GM19193 (cell line): ENCODE data around the gene OR10P1.

Experiments
- POLR2A ChIP-seq: IDR thresholded peaks from 4 replicates; pipeline ENCODE4 v1.6.1; 2011; ENCODE audit not compliant: insufficient read depth, insufficient read length; ENCODE audit errors: extremely low read depth

The OR10P1 gene

DNA sequence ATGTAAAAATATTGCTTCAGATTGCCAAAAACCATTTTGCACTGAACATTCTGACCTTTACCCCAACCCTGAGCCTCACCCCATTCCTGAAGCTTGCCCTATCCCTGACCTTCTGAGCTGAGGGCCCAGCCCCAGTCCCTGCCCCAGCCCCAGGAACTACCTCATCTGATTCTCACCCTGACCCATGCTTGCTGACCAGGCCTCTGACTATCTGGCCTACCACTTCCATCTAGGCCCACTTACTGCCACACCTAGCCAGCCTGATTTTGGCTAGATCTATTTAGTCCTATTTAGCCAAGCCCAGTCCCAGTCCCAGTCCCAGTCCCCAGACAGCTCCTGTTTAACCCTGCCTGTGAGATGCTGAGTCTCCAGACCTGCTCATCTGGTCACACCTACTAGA lies 33.6 kb downstream of the OR10P1 start:
- TF ChIP-seq POLR2A = no peak

GRCh38 chr12:55671746-55672145 lies 35.1 kb downstream of the OR10P1 start:
- no peak for TF ChIP-seq POLR2A

DNA sequence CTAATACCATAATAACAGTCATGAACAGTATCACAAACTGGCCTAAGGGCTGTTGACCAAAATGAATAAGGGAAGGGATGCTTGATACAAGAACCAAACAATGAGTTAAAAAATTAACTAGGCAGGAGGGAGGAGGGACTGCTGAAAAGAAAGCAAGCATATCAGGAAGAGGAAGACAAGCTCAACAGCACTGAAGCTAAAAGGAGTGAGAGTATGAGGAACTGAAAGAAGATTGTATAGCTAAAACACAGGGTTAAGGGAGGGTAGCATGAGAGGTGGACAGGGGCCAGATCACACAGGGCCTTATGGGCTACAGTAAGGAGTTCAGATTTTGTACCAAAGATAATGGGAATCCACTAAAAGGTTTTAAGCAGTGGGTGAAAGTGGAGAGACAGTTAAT lies 36.9 kb downstream of the OR10P1 start:
- no peak for TF ChIP-seq POLR2A

- no peak for TF ChIP-seq POLR2A
These were observed 39.0 kb downstream of the OR10P1 start for GRCh38 chr12:55675666-55676065.

DNA sequence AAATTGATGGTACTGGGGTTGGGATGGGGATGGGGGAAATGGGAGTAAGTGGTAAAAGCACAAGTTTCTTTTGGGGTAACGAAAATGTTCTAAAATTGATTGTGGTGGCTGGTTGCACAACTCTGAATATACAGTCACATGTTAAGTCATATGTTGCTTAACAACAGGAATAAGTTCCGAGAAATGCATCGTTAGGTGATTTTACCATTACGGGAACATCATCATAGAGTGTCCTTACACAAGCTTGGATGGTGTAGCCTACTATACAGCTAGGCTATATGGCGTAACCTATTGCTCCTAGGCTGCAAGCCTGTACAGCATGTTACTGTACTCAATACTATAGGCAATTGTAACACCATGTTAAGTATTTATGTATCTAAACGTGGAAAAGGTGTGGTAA lies 40.0 kb downstream of the OR10P1 start:
- TF ChIP-seq POLR2A = no peak

GRCh38 chr12:55679691-55680090 lies 43.0 kb downstream of the OR10P1 start:
- TF ChIP-seq POLR2A = no peak

DNA sequence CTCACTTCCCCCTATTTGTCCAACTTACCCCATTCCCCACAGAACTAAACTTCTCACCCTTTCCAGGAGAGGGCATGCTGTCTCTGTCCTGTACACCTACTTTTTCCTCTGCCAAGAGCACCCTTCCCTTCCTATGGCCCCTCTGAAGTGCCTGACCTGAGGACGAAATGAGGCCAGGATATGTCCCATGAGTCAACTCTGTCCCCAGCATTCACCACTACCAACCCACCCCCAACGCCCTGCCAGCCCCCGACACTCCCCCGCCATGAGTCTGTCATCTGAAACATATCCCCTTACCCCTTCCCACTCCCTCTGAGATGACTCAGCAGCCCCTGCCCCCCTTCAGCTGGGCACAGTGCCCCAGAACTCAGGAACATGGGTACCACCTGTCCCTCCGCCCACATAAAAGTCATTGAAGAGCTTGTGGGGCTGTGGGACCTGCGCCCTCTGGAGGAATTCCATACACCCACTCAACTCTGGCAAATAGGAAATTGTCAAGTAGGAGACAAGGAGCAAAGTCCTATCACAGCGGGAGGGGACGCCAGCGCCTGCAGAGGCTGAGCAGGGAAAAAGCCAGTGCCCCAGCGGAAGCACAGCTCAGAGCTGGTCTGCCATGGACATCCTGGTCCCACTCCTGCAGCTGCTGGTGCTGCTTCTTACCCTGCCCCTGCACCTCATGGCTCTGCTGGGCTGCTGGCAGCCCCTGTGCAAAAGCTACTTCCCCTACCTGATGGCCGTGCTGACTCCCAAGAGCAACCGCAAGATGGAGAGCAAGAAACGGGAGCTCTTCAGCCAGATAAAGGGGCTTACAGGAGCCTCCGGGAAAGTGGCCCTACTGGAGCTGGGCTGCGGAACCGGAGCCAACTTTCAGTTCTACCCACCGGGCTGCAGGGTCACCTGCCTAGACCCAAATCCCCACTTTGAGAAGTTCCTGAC lies 44.7 kb downstream of the OR10P1 start:
- no peak for TF ChIP-seq POLR2A

DNA sequence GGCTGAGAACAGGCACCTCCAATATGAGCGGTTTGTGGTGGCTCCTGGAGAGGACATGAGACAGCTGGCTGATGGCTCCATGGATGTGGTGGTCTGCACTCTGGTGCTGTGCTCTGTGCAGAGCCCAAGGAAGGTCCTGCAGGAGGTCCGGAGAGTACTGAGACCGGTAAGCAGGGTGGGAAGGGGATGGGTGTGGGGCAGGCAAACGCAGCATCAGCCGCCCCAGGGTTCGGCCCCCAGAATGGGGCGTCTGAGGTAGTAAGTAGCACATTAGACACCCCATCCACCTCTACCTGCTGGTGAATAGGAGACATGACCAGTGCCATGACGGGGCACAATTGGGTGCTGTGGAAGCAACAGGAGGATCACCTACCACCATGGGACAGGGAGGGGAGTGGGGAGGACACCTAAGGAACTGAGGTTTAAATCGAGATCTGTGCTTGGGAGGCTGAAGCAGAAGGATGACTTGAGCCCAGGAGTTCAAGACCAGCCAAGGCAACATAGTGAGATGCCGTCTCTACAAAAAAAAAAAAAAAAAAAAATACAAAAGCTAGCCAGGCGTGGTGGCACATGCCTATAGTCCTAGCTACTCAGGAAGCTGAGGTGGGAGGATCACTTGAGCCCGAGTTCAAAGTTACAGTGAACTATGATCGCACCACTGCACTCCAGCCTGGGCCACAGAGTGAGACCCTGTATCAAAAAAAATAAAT lies 45.5 kb downstream of the OR10P1 start:
- no peak for TF ChIP-seq POLR2A

DNA sequence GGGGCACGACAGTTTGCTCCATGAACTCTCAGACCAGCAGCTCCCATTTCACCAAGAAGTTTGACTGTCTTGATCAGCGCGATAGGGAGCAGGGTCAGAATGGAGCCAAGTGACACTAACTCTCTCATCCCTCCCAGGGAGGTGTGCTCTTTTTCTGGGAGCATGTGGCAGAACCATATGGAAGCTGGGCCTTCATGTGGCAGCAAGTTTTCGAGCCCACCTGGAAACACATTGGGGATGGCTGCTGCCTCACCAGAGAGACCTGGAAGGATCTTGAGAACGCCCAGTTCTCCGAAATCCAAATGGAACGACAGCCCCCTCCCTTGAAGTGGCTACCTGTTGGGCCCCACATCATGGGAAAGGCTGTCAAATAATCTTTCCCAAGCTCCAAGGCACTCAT lies 47.0 kb downstream of the OR10P1 start:
- TF ChIP-seq POLR2A = no peak

DNA sequence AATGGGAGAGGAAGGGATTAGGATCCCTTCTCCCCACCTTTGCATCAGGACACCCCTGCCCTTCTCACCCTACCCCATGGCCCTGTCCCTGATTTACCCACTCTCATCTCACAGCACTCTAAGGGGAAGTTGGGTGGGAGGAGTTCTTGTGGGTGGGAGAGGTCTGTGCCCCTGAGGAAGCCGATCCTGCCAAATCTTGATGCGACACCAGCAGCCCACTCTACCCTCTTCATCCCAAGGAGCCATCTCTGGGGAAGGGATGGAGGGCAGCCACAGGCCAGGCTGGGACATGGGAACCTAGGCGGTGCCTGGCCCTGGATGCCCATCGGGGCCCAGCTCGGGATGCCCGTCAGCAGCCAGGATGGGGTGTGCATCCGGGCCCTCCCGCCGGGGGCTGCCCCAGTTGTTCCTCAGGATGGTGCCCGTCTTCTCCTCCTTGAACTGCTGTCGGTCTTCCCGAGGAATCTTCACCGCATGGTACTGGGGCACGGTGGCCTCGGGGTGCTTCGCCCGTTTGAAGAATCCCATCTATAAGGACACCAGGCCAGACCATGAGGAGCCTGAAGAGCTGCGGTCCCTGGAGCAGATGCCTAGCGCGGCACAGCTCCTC lies 48.2 kb downstream of the OR10P1 start:
- no peak for TF ChIP-seq POLR2A

DNA sequence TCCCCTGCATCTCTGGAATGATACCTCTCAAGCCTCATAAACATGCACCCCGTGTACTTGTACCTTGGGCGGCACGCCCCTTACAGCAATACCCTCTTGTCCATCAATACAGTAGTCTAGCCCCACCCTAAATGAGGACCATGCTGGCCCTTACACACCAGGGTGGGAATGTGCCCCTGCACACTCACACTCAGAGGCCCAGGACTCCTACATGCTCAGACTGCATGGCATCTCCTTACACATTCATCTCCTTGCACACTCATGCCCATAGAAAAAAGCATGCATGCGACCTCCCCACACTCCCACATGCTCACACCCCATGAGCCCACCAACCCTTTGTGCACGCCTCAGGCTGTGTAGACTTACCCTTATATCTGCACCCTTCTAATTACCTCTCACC lies 49.0 kb downstream of the OR10P1 start:
- no peak for TF ChIP-seq POLR2A

GRCh38 chr12:55686366-55687010 lies 49.8 kb downstream of the OR10P1 start:
- TF ChIP-seq POLR2A = no peak
